Measurements from ENCODE around the gene TNFSF8. TPM values are rescaled to one million over a fixed set of nuclear protein-coding genes. Genes with fewer than 3 reads are reported as not detected.

The TNFSF8 gene
- total and polyA plus RNA-seq, 9 of the 15 experiments (the other 6 are each of a cell fraction or from before 2014, with no cell fraction given) = 0.09 TPM; not detected in 8

DNA sequence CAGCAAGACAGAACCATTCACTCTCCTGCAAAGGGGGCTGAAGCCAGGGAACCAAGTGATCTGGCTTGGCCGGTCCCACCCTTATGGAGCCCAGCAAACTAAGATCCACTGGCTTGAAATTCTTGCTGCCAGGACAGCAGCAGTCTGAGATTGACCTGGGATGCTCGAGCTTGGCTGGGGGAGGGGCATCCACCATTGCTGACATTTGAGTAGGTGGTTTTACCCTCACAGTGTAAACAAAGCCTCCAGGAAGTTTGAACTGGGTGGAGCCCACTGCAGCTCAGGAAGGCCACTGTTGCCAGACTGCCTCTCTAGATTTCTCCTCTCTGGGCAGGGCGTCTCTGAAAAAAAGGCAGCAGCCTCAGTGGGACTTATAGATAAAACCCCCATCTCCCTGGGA, 60.5 kb downstream of the TNFSF8 start:
- WGBS (ENCODE audit: insufficient coverage, low coverage, missing lambda C conversion rate) = 0% methylated on average over 3 of the region's 3 CpGs
- Histone ChIP-seq H3K9me1 (ENCODE audit: control insufficient read depth, insufficient read depth, low read length) (no peaks in the 10 kb centered on the region), H3K4me1 (replicated peaks in 1 of 2; ENCODE audit: control insufficient read depth in 2 of 2, insufficient read depth in 2 of 2, low read length in 2 of 2) (no peaks in the 10 kb centered on the region), H3K79me2 (ENCODE audit: control insufficient read depth, insufficient read depth, low read length) (no peaks in the 10 kb centered on the region), H3K27me3 (ENCODE audit: control insufficient read depth in 2 of 2, insufficient read depth in 2 of 2, low read length in 2 of 2) (no peaks in the 10 kb centered on the region), H3K4me3 (no peak overlapping the region), H2AFZ (ENCODE audit: low read depth, low read length) (no peak overlapping the region), H3K36me3 (ENCODE audit: control insufficient read depth, insufficient read depth, low read length) (no peaks in the 10 kb centered on the region), H3K9me3 (replicated peaks; ENCODE audit: control insufficient read depth, insufficient read depth, low read depth, low read length) (no peaks in the 10 kb centered on the region), H4K20me1 (replicated peaks; ENCODE audit: control insufficient read depth, insufficient read depth, low read length) (no peaks in the 10 kb centered on the region), H3K4me2 (ENCODE audit: insufficient read depth, low read length) (no peak overlapping the region), H3K27ac (ENCODE audit: extremely low read depth, low read depth, low read length) (no peak overlapping the region), H3K9ac (ENCODE audit: insufficient read depth in 1 of 2, low read depth in 2 of 2, low read length in 2 of 2) (no peak overlapping the region)
- in situ Hi-C loops (cut with MboI) (no loop called here), intact Hi-C loops (cut with micrococcal nuclease) (no loop called here)
- POLR2A ChIA-PET = interaction anchor here (0.7 kb wide), 1 partner anchor 48 kb away, joined by 3 read pairs; no protein-coding TSS in a partner anchor
- FAIRE-seq = no peak
- ATAC-seq = no peak
- no TSS peak for BruUV-seq (replicated peaks)
- no peak for DNase-seq (ENCODE audit: extremely low read depth in 1 of 4, low spot score in 3 of 4)
- CTCF ChIA-PET (ENCODE audit: low intra/inter-chr PET ratio) = no interaction called here
- TF ChIP-seq, protein P1, sequence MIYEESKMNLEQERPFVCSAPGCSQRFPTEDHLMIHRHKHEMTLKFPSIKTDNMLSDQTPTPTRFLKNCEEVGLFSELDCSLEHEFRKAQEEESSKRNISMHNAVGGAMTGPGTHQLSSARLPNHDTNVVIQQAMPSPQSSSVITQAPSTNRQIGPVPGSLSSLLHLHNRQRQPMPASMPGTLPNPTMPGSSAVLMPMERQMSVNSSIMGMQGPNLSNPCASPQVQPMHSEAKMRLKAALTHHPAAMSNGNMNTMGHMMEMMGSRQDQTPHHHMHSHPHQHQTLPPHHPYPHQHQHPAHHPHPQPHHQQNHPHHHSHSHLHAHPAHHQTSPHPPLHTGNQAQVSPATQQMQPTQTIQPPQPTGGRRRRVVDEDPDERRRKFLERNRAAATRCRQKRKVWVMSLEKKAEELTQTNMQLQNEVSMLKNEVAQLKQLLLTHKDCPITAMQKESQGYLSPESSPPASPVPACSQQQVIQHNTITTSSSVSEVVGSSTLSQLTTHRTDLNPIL (CRISPR knock-in tag; IDR thresholded peaks at IDR 0.05) = no peak
- TF ChIP-seq SIRT6 (IDR thresholded peaks at IDR 0.05; ENCODE audit: low read depth, low read length) = no peak
- no peak for TF ChIP-seq JUND (IDR thresholded peaks at IDR 0.05; ENCODE audit: borderline replicate concordance, low read depth, low read length)
- no peak for TF ChIP-seq JUND (tag; IDR thresholded peaks at IDR 0.05; ENCODE audit: borderline replicate concordance, low read depth, low read length)
- no peak for TF ChIP-seq DMBX1 (CRISPR knock-in tag; IDR thresholded peaks at IDR 0.05; ENCODE audit: borderline replicate concordance)
- TF ChIP-seq, protein P2, sequence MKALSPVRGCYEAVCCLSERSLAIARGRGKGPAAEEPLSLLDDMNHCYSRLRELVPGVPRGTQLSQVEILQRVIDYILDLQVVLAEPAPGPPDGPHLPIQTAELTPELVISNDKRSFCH (CRISPR knock-in tag; IDR thresholded peaks at IDR 0.05) = no peak
- TF ChIP-seq, protein P2 (tag; IDR thresholded peaks at IDR 0.05) = no peak
- no peak for TF ChIP-seq STAT5A (IDR thresholded peaks at IDR 0.05; ENCODE audit: borderline replicate concordance, low read length)
- TF ChIP-seq ZNF316 (IDR thresholded peaks at IDR 0.05) = no peak
- no peak for TF ChIP-seq BMI1 (IDR thresholded peaks at IDR 0.05; ENCODE audit: low read length)
- TF ChIP-seq, protein P3, sequence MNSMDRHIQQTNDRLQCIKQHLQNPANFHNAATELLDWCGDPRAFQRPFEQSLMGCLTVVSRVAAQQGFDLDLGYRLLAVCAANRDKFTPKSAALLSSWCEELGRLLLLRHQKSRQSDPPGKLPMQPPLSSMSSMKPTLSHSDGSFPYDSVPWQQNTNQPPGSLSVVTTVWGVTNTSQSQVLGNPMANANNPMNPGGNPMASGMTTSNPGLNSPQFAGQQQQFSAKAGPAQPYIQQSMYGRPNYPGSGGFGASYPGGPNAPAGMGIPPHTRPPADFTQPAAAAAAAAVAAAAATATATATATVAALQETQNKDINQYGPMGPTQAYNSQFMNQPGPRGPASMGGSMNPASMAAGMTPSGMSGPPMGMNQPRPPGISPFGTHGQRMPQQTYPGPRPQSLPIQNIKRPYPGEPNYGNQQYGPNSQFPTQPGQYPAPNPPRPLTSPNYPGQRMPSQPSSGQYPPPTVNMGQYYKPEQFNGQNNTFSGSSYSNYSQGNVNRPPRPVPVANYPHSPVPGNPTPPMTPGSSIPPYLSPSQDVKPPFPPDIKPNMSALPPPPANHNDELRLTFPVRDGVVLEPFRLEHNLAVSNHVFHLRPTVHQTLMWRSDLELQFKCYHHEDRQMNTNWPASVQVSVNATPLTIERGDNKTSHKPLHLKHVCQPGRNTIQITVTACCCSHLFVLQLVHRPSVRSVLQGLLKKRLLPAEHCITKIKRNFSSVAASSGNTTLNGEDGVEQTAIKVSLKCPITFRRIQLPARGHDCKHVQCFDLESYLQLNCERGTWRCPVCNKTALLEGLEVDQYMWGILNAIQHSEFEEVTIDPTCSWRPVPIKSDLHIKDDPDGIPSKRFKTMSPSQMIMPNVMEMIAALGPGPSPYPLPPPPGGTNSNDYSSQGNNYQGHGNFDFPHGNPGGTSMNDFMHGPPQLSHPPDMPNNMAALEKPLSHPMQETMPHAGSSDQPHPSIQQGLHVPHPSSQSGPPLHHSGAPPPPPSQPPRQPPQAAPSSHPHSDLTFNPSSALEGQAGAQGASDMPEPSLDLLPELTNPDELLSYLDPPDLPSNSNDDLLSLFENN (IDR thresholded peaks at IDR 0.05; ENCODE audit: low read depth in 2 of 2, low read length in 2 of 2) = no peak
- TF ChIP-seq TAL1 (IDR thresholded peaks at IDR 0.05) = no peak
- TF ChIP-seq POLR3A (IDR thresholded peaks at IDR 0.05; ENCODE audit: borderline replicate concordance, extremely low read depth, insufficient read depth, insufficient read length) = no peak
- no peak for TF ChIP-seq ZNF347 (CRISPR knock-in tag; IDR thresholded peaks at IDR 0.05; ENCODE audit: low read depth)
- TF ChIP-seq NEUROD1 (IDR thresholded peaks at IDR 0.05; ENCODE audit: borderline replicate concordance, low read depth, low read length, partially characterized antibody) = no peak
